HEK293T (cell line): ENCODE measurements around the gene KLRK1.

Experiments
- BHLHE40 ChIP-seq: fragments of 450-650 bp; IDR thresholded peaks from 2 replicates; pipeline ENCODE4 v1.6.1; 2016; ENCODE audit warnings: mild to moderate bottlenecking, moderate library complexity, borderline replicate concordance
- ELF4 ChIP-seq: fragments of 450-650 bp; IDR thresholded peaks from 2 replicates; pipeline ENCODE4 v1.6.1; 2017; ENCODE audit warnings: antibody characterized with exemption
- FOXM1 ChIP-seq: fragments of 450-650 bp; IDR thresholded peaks from 2 replicates; pipeline ENCODE4 v1.6.1; 2017; ENCODE audit warnings: mild to moderate bottlenecking, borderline replicate concordance
- L3MBTL2 ChIP-seq: fragments of 450-650 bp; conservative IDR thresholded peaks from 2 replicates; pipeline ENCODE4 v1.6.1; 2016; ENCODE audit warnings: mild to moderate bottlenecking
- SP1 ChIP-seq: fragments of 450-650 bp; IDR thresholded peaks from 2 replicates; pipeline ENCODE4 v1.6.1; 2017

DNA sequence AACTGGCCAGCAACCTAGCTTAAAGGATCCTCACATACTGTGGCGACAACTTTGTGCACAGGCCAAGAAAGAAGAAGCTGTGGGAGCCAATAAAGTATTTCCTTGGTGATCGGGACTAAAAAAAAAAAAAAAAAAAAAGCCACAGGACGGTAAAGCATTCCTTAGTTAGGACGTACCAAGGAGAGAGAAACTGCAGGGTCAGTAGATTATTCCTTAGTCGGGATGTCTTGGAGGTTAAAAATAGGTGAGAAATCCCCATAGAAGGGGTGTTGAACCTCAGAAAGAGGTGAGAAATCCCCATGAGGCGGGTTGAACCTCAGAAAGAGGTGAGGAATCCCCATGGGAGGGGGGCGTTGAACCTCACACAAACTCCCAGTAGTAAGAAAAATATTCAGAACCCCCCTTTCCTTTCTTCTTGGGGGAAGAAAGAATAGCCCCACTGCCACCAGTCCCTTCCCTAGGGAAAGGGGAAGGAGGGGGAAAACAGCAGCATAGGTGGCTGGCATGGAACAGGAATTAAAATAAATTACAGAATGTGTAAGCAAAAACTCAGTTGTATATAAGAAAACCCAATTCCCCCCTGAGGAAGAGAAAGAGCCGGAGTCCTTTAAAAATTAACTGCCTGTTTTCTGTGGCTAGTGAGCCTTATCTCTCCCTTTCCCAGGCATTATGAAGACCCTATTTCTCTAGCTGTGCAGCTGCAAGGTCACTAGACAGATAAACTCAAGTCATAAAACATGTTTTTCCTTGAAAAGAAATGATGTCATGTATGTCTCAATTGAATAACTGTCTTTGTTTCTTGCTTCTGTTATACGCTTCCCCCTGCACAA lies 26.8 kb downstream of the KLRK1 start:
- TF ChIP-seq L3MBTL2 (no peak), BHLHE40 (no peak), ELF4 (no peak), SP1 (no peak), FOXM1 (no peak)
